Femur (tissue), 1 donor: ENCODE measurements around the gene SHD.

Experiments used
- DNase-seq: peaks from one replicate; pipeline ENCODE4 v3.0.0-alpha.2; 2017

The SHD gene

DNA sequence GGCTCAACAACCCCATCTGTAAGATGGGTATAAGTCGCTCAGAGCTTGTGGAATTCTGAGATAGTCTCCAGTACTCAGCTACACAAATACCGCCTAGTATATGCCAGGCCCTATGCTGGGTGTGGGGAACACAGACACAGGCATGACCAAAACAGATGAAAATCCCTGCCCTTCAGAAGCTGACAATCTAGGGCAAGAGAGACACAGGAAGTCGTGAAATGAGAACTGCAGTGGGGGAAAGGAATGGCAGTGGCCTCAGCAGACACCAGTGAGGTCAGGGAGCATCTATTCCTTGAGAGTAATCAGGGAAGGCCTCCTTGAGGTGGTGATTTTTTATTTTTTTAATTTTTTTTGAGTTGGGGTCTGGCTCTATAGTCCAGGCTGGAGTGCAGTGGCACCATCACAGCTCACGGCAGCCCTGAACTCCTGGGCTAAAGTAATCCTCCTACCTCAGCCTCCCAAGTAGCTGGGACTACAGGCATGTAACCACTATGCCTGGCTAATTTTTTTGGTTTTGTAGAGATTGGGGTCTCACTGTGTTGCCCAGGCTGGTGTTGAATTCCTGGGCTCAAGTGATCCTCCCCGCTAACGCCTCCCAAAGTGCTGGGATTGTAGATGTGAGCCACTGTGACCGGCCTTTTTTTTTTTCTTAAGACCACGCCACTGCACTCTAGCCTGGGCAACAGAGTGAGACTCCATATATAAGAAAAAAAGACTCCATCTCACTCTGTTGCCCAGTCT lies 19.9 kb downstream of the SHD start:
- DNase-seq: no peak

DNA sequence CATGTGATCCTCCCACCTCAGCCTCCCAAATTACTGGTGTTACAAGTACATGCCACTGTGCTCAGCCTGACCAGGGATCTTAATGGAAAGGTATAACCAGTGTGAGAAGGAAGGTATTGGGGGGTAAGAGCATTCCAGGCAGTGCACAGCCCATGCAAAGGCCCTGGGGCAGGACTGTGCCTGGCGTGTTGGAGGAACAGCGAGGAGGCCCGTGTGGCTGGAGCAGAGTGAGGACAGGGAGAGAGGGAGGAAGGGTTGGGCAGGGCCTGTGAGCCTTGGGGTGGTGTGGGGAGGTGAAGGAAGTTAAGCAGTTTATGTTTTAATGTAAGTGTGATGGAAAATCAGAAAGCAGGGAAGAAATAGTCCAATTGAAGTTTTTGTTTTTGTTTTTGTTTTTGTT lies 21.5 kb downstream of the SHD start:
- DNase-seq: no peak

DNA sequence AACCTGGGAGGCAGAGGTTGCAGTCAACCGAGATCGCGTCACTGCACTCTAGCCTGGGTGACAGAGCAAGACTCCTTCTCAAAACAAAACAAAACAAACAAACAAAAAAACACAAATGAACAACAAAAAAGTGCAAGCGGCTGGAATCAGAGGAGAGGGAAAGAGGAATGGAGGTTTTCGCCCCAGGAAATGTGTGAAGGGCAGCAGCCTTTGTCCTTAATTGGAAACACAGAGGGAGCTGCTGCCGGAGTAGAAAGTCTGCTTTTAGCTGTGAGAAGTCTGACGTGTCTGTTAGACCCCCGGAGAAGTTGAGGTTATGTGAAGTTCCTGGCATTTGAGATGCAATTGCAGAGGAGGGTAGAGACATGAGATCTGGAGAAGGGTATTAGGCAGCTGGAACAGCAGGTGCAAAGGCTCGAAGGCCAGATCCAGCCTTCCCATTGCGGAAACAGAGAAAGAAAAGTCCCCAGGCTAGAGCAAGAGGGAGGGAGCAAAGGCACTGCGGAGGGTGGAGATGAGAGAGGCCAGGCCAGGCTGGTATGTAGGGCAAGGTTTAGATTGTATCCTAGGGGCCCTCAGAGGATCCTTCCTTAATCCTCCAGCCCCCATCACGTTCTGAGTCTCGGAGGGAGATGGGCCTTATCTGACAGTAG lies 22.6 kb downstream of the SHD start:
- no peak for DNase-seq

DNA sequence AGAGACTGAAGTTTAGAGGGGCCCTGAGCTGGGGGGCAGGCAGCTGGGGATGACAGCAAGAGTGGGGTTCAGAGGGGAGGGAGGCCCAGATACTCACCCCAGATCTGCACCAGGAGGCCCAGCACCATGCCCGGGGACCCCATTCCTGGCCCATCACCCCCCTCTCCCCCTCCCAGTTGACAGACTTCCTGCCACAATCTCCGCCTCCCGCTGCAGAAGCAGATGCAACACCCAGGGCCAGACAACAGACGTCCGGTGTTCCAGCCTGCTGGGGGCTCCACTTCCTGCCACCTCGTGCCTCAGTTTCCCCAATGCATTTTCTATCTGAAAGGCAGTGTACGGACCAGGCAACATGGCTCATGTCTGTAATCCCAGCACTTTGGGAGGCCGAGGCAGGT lies 23.2 kb downstream of the SHD start, which contains the start of gene TMIGD2:
TSS of gene TMIGD2 (minus strand) at position 147 of the 398 bp plus-strand sequence. CDS start at position 143, 4 bp downstream.
- DNase-seq: no peak

DNA sequence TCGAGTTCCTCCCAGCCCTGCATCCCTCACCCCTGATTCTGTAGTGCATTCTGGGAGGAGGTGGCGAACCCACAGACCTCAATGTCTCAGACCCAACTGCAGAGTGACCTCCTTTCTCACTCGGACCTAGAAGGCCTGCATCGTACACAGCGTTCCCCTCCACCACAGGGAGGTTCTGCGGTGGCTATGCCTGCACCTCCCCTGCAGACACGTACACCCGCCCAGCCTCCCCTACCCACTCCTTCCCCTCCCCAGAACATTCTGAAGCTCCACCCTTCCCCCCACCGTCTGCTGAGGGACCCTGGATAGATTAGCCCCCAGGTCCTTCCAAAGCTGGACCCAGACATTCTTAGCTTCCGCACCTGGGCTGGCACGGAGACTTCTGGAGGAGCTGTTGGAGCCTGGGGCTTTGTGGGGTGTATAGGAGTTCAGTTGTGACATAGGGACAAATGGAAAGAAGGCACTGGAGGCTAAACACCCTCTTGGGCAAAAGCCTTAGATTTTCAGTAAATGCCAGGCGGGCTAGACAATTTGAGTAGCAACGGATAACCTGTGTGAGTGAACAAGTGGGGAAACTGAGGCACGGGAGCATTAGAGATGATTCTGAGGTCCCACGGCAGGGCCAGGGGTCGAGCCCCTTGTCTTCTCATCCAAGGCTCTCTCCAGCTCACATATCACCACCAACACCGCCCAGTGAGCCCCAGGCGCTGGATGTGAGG lies 24.9 kb downstream of the SHD start:
- DNase-seq: no peak

DNA sequence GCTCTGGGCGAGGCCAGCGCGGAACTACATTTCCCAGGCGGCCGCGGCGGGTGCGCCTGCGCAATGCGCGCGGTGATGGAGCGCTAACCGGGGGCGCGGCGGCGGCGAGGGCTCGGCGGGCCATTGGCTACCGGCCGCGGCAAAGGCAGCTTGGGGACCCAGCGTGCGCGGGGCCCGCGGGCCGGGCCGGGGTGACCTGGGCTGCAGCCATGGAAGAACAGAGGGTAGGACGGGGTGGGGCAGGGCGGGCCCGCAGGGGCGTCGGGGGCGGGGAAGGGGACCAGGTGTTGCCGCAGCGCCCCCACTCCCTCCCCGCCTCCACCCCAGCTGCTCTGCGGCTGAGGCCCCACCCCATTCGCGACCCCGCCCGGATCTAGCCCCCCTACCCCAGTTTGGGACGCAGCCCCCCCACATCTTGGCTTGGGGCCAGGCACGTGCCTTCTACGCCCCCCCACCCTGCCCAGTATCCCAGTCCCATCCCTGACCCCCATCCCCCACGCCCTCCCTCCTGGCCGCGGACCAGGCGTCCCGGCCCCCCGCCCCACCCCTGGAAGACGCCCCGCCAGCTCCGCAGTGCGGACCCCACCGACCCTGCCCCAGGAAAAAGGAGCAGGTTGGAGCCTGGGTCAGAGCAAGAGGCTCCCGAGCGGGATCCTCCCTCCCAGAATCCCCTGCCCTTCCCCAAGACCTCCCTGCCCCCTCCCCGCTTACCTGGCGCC lies 25.6 kb downstream of the SHD start, which contains the start of gene FSD1:
TSS of gene FSD1 (plus strand) at position 61 of the 719 bp plus-strand sequence. CDS start at position 210, 149 bp downstream.
- DNase-seq: no peak

DNA sequence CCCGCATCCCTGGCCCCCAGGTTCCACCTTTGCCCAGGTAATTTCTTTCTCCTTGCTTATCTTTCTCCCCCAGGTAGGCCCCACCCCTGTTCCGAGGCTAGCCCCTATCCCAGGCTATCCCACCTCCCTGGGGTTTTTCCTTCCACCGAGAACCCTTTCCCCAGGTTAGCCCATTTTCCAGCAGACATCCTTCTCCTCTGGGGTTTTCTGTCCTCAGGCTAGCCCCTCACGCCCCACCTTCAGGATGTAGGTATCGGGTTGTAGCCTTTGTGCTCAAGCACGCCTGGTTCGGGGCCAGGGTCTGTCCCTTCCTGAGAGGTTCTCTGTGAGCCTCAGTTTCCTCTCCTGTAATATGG lies 26.2 kb downstream of the SHD start:
- DNase-seq: no peak

DNA sequence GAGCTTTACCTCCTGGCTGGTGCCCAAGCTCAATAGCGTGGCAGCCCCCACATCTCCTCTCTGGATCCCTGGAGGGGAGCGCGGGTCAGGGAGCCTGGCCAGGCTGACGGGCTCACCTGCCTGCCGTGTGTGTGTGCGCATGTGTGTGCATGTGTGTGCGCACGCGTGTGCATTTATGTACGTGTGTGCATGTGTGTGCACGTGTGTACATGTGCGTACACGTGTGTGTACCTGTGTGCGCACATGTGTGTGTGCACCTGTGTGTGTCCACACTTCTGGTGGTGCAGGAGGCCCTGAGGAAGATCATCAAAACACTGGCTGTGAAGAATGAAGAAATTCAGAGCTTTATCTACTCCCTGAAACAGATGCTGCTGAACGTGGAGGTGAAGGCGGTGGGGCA lies 26.6 kb downstream of the SHD start:
- no peak for DNase-seq

DNA sequence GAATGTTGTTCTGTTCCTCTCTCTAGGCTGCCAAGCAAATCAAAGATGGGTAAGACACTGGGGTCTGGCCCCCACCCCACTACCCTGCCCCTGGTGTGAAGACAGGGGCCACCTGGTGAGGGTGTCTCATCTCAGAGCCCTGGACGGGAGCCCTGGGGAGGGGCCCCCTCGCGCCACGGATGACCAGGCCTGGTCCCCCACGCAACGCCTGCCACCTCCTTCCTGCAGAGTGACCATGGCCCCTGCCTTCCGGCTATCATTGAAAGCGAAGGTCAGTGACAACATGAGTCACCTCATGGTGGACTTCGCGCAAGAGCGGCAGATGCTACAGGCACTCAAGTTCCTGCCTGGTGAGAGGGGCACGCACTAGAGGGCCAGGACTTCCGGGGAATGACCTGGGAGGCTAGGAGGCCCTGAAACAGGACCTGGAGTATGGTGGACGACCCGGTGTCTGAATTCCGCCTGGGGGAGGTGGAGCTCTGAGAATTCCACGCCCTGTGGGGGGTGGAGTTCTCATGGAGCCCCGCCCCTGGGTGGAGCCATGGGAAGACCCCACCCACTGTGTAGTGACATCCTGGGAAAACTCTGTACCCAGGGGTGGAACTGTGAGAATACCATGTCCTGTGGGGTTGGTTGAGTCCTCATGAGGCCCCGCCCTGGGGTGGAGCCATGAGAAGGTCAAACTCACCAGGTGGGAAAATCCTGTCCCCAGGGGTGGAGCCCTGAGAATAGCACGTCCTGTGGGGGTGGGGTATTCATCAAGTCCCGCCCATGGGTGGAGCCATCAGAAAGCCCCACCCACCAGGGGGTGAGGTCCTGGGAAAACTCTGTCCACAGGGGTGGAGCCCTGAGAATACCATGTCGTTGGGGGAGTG lies 31.4 kb downstream of the SHD start:
- no peak for DNase-seq

DNA sequence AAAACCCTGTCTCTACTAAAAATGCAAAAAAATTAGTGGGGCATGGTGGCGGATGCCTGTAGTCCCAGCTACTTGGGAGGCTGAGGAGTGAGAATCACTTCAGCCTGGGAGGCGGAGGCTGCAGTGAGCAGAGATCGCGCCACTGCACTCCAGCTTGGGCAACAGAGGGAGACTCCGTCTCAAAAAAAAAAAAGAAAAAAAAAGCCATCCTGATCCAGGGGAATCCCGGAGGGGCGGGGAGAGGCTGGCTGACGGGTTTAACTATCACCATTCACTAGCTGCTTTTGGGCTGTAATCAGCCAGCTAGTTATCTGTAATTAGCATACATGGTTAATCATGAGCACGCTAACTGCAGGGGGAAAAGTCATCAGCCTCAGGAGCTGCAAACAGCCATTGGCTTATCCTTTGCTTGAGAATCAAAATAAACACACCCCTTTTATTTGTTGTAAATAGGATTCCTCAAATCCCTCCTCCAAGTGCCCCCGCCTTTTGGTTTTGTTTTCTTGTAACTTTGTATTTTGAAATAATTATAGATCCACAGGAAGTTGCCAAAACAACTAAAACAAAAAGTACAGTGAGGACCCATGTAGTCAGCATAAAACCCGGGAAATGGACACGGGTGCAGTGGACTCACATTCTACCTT lies 34.9 kb downstream of the SHD start:
- DNase-seq: no peak

DNA sequence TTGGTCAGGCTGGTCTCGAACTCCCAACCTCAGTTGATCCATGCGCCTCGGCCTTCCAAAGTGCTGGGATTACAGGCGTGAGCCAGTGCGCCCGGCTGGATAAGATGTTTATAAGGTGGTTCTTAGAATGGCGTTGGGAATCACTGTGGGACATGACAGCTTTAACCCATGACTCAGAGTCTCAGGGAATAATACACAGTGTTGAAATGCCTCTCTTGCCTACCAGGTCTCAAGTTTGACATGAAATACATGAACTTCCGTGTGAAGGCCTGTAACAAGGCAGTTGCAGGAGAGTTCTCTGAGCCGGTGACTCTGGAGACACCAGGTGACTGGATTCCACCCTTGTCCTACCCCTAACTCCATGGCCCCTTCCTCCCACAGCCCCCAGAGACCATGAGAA lies 37.9 kb downstream of the SHD start:
- no peak for DNase-seq

DNA sequence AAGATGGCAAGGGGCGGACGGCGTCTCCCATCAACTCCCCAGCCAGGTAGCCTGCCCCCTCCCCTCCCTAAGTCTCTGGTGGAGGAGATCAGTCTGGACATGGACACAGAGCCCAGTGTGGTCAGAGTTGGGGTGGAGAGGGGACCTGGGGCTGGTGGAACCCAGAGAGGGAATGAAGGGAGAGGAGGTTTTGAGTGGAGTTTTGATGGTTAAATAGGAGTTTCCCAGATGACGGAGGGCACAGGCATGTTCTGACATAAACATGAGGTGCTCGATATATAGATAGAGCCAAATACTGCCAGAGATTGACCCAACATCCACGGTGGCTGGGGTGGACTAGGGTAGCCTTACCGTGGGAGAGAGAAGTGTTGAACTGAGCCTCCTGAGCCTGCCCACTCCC lies 39.4 kb downstream of the SHD start:
- DNase-seq: no peak

DNA sequence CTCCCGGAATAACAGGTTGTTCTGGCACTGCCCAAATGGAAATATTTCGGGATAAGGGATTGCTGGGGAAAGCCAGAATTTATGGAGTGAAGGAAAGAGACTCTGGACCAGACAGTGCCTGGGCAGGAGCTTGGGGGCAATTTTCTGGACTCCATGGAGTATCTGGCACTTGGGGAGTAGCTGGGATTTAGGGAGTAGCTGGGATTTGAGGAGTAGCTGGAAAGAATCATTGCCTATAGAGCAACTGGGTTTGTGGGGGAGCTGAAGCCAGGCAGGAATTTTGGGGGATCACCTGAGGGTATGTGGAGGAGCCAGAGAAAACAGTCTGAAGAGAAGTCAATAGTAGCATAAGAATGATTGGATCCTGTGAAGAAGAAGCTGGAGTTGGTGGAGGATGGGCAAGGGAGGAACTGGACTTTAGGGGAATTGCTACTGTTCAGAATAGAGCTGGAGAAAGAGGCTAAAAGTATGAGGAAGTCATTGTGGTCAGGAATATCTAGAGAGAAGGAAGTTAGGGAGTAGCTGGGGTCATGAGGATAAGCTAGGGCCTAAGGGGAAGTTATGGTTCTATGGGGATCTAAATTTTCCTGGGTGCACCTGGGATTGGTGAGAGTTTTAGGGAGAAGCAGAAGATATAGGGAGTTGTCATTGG lies 40.1 kb downstream of the SHD start:
- DNase-seq: no peak

DNA sequence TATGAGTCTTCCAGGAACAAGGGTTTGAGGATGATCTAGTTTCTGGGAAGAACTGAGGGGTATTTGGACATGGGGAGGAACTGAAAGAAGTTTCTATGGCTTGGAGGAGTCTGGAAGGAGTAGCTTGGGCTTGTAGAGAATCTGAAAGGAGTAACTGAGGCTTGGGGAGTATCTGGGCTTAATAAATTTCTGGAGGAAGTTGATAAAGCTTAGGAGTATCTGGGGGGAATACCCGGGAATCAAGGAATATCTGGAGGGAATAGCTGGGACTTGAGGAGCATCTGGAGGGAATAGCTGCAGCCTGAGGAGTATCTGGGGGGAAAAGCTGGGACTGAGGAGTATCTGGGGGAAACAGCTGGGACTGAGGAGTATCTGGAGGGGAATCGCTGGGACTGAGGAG lies 41.4 kb downstream of the SHD start:
- DNase-seq: no peak

DNA sequence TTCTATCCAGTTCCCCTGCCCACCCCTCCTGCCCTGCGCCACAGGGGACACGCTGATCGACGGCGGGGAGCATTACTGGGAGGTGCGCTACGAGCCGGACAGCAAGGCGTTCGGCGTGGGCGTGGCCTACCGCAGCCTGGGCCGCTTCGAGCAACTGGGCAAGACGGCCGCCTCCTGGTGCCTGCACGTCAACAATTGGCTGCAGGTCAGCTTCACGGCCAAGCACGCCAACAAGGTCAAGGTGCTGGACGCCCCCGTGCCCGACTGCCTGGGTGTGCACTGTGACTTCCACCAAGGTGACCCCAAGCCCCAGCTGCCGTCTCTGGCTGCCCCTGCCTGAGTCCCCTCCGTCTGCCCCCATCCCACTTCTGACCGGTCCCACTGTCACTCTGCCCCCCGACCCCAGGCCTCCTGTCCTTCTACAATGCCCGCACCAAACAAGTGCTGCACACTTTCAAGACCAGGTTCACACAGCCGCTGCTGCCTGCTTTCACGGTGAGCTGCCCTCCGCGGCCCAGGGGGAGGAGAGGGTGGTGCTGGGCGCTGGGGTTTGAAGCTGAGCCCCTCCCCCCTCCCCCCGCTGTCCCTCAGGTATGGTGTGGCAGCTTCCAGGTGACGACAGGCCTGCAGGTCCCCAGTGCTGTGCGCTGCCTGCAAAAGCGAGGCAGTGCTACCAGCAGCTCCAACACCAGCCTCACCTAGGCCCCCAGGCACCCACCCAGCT lies 44.0 kb downstream of the SHD start:
- DNase-seq: no peak

DNA sequence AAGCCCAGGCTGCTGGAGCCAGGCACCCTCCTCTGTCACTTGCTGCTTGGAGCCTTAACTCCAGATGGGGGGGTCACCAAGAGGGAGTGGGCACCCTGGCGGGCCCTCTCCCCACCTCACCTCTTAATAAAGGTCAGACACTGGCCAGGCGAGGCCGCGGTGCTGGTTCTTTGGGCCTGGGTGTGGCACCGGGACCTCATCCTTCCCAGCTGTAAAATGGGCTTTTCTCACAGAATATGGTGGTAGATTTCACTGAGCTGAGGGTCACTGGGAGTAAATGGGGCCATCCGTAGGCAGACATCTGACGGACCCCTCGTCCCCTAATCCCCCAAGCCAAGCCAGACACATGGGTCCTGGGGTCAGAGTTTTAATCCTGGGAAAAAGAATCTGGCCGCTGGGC lies 44.6 kb downstream of the SHD start:
- no peak for DNase-seq

DNA sequence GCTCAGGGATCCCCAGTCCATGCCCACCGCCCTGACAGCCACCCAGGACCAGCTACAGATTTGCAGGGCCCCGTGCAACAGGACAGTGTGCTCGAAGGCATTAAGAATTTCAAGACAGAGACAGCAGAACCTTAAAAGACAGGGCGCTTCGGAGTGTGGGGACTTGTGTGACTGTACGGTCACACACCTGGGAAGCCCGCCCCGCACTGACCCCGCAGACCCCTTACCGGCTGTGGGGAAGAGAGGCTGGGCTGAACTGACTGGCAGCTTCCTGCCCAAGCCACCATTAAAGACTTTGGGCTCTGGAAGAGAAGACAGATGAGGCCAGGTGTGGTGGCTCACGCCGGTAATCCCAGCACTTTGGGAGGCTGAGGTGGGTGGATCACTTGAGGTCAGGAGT lies 45.2 kb downstream of the SHD start:
- no peak for DNase-seq

DNA sequence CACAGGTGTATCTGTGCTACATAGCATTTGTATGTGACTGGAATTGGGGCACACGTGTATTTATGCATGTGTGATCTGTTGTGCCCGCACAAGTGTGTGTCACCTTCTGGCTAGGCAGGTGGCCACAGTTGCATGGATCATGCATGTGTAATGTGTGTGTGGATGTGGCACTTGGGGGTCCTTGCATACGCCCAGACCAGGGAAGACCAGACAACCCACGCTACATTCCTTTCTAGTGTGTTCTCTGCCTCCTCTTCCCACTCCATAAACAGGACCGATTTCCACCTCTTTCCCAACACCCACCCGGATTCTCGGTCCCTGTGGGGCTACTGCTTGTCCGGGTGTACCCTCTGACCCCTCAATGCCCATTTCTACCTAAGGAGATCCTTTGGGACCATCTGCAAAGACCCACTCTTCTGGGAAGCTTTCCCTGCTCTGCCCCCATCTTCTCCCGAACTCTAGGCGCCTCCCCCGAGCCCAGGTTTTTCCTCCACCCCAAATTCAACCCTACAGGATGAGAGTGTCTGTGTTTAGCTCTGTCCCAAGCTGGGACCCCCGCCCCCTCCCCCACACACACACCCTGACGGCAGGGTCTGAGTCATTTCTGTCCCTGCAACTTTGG lies 47.3 kb downstream of the SHD start:
- DNase-seq: no peak

DNA sequence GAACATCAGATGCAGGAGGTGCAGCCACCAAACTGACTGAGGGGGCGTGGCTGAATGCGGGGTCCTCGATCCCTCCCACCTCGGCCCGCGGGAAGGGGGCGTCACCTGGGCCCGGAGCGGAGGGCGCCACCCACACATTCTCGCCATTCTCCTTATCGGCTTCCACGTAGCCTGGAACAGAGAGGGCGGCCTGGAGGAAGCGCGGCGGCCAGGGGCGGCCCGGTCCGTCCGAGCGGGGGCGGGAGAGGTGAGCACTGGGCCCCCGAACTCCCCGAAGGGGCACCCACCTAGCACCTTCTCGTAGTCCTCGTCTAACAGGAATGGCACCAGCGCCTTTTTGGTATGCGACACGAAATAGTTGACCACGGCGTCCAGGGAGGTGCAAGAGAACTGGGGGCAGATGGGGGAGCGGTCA lies 47.8 kb downstream of the SHD start:
- DNase-seq: no peak
